A549 (cell line): Measurements from ENCODE around the gene CDYL2. TPM values are rescaled to one million over a fixed set of nuclear protein-coding genes. Genes with fewer than 3 reads are reported as not detected.

Experiments
- ATAC-seq, 2 experiments: fragments of 200-7000 bp in 1 of 2; fragments of >200 bp in 1 of 2; cut with Nextera tagmentation in 1 of 2; cut with Tn5 transposase in 1 of 2; 3 replicates each; pipeline versions ENCODE4 v1.8.0 to v1.9.1; 2018 to 2020; ENCODE audit warnings: mild to moderate bottlenecking in 1 of 2, moderate library complexity in 1 of 2
- CTCF ChIA-PET: fragments of 300-600 bp; sonication (Branson Sonifier 250); formaldehyde crosslinking; extraction: SDS; loops from one replicate; lab custom pipeline; 2021; ENCODE audit warnings: antibody characterized with exemption, inconsistent platforms; lab: Yijun Ruan, JAX
- POLR2A ChIA-PET: fragments of 350-600 bp; formaldehyde crosslinking; extraction: SDS; loops from one replicate; lab custom pipeline; 2021; ENCODE audit warnings: antibody characterized with exemption, inconsistent platforms; lab: Yijun Ruan, JAX
- DNase-seq, 2 experiments: peaks; one replicate each; pipeline versions ENCODE4 v3.0.0 to v3.0.0-alpha.2; 2011 to 2016; ENCODE audit warnings: low read depth in 1 of 2, low spot score in 1 of 2
- FAIRE-seq: peaks from 2 replicates; lab custom pipeline; 2011; peaks lifted over from hg19 to GRCh38; lab: Jason Lieb, UNC
- H3K27ac ChIP-seq, 2 experiments: fragments of >200 bp; sonication (Bioruptor Twin); formaldehyde crosslinking; 3 replicates each; pipeline ENCODE4 v1.5.1; 2016 to 2017
- H3K4me1 ChIP-seq: fragments of >200 bp; sonication (Bioruptor Twin); formaldehyde crosslinking; 3 replicates; pipeline ENCODE4 v1.6.1; 2016
- H3K4me2 ChIP-seq: fragments of >200 bp; sonication (Bioruptor Twin); formaldehyde crosslinking; 3 replicates; pipeline ENCODE4 v1.6.1; 2016
- H3K4me3 ChIP-seq: fragments of >200 bp; sonication (Bioruptor Twin); formaldehyde crosslinking; 3 replicates; pipeline ENCODE4 v1.5.1; 2016
- H3K9me3 ChIP-seq: fragments of >200 bp; sonication (Bioruptor Twin); formaldehyde crosslinking; 3 replicates; pipeline ENCODE4 v1.6.1; 2016
- ATOH8 ChIP-seq: fragments of 250-450 bp; sonication (Bioruptor Pico); IDR thresholded peaks from 2 replicates; pipeline ENCODE4 v1.5.0; 2020; ENCODE audit warnings: low read depth, mild to moderate bottlenecking, moderate library complexity
- BCL3 ChIP-seq: fragments of >200 bp; sonication (Bioruptor Twin); formaldehyde crosslinking; IDR thresholded peaks from 3 replicates; pipeline ENCODE4 v1.6.1; 2016
- BHLHE40 ChIP-seq: IDR thresholded peaks from 2 replicates; pipeline ENCODE4 v1.6.1; 2012; ENCODE audit warnings: low read depth, low read length, inconsistent platforms
- CBX2 ChIP-seq: fragments of 200-600 bp; sonication (generic); IDR thresholded peaks from 2 replicates; pipeline ENCODE4 v1.6.1; 2016; ENCODE audit warnings: low read depth, mild to moderate bottlenecking, borderline replicate concordance
- CEBPB ChIP-seq, 2 experiments: fragments of >200 bp in 1 of 2; sonication (Bioruptor Twin) in 1 of 2; formaldehyde crosslinking in 1 of 2; IDR thresholded peaks; 2 replicates each; pipeline ENCODE4 v1.6.1; 2012 to 2016
- EHF ChIP-seq: fragments of 250-450 bp; sonication (Bioruptor Pico); IDR thresholded peaks from 2 replicates; pipeline ENCODE4 v1.5.0; 2020; ENCODE audit warnings: mild to moderate bottlenecking
- EP300 ChIP-seq, 2 experiments: fragments of >200 bp; sonication (Bioruptor Twin); formaldehyde crosslinking; IDR thresholded peaks; 2 replicates in 1 of 2; 3 replicates in 1 of 2; pipeline ENCODE4 v1.6.1; 2016 to 2017
- ESRRA ChIP-seq: fragments of 150-350 bp; IDR thresholded peaks from 2 replicates; pipeline ENCODE4 v1.6.1; 2014; ENCODE audit warnings: mild to moderate bottlenecking, low read length, borderline replicate concordance
- FOSB ChIP-seq: fragments of 250-450 bp; sonication (Bioruptor Pico); IDR thresholded peaks from 2 replicates; pipeline ENCODE4 v1.5.0; 2020; ENCODE audit warnings: mild to moderate bottlenecking, moderate library complexity
- FOSL2 ChIP-seq, 2 experiments: fragments of 450-650 bp in 1 of 2; fragments of >200 bp in 1 of 2; sonication (Bioruptor Twin) in 1 of 2; formaldehyde crosslinking; IDR thresholded peaks; 2 replicates each; pipeline versions ENCODE4 v1.5.0 to v1.6.1; 2016 to 2020; ENCODE audit warnings: mild to moderate bottlenecking in 1 of 2, moderate library complexity in 1 of 2
- HDAC2 ChIP-seq: fragments of 200-600 bp; sonication (generic); IDR thresholded peaks from 2 replicates; pipeline ENCODE4 v1.6.1; 2016
- HOXB13 ChIP-seq: fragments of 250-450 bp; sonication (Bioruptor Pico); IDR thresholded peaks from 2 replicates; pipeline ENCODE4 v1.5.0; 2020; ENCODE audit warnings: low read depth, mild to moderate bottlenecking, moderate library complexity
- HOXB5 ChIP-seq: fragments of 250-450 bp; sonication (Bioruptor Pico); IDR thresholded peaks from 2 replicates; pipeline ENCODE4 v1.5.0; 2020; ENCODE audit warnings: mild to moderate bottlenecking, moderate library complexity
- KDM1A ChIP-seq: fragments of 200-600 bp; sonication (generic); IDR thresholded peaks from 2 replicates; pipeline ENCODE4 v1.6.1; 2016; ENCODE audit warnings: low read depth, mild to moderate bottlenecking
- KDM5A ChIP-seq: fragments of 200-600 bp; sonication (generic); IDR thresholded peaks from 2 replicates; pipeline ENCODE4 v1.6.1; 2016; ENCODE audit warnings: antibody characterized with exemption, mild to moderate bottlenecking
- MAFK ChIP-seq: fragments of 450-650 bp; IDR thresholded peaks from 2 replicates; pipeline ENCODE4 v1.6.1; 2014; ENCODE audit not compliant: partially characterized antibody
- MYC ChIP-seq: IDR thresholded peaks from 2 replicates; pipeline ENCODE4 v1.6.1; 2012; ENCODE audit warnings: mild to moderate bottlenecking, inconsistent platforms, low read length, improper control_type of control experiment, borderline replicate concordance
- PBX3 ChIP-seq: IDR thresholded peaks from 2 replicates; pipeline ENCODE4 v1.6.1; 2012
- PHF8 ChIP-seq: fragments of 200-600 bp; sonication (generic); IDR thresholded peaks from 2 replicates; pipeline ENCODE4 v1.6.1; 2016; ENCODE audit warnings: low read depth, mild to moderate bottlenecking, antibody characterized with exemption, moderate library complexity, borderline replicate concordance
- RCOR1 ChIP-seq: fragments of 150-350 bp; IDR thresholded peaks from 2 replicates; pipeline ENCODE4 v1.6.1; 2014; ENCODE audit warnings: antibody characterized with exemption, low read length, low read depth
- SREBF2 ChIP-seq: fragments of 450-650 bp; IDR thresholded peaks from 2 replicates; pipeline ENCODE4 v1.6.1; 2014; ENCODE audit warnings: mild to moderate bottlenecking, moderate library complexity
- TP53 ChIP-seq: fragments of 250-450 bp; sonication (Bioruptor Pico); IDR thresholded peaks from 2 replicates; pipeline ENCODE4 v1.5.0; 2021; ENCODE audit warnings: mild to moderate bottlenecking, moderate library complexity
- ZC3H11A ChIP-seq: fragments of 450-650 bp; IDR thresholded peaks from 2 replicates; pipeline ENCODE4 v1.6.1; 2014; ENCODE audit warnings: antibody characterized with exemption, mild to moderate bottlenecking
- ZNF302 ChIP-seq: fragments of 250-450 bp; sonication (Bioruptor Pico); IDR thresholded peaks from 2 replicates; pipeline ENCODE4 v1.9.0; 2021; ENCODE audit warnings: inconsistent platforms, mild to moderate bottlenecking, moderate library complexity
- ZSCAN20 ChIP-seq: fragments of 250-450 bp; sonication (Bioruptor Pico); IDR thresholded peaks from 2 replicates; pipeline ENCODE4 v1.8.0; 2022; ENCODE audit warnings: mild to moderate bottlenecking, moderate library complexity
- WGBS: methylation state at CpG from one replicate; pipeline ENCODE4 v1.1.6; 2017; ENCODE audit errors: missing lambda C conversion rate; 5-methylcytosine and 5-hydroxymethylcytosine counted together
- polyA plus RNA-seq, 4 experiments: library from polyadenylated mRNA; depleted of rRNA in 3 of 4; stranded (reverse); fragments of >200 nt; fragmentation: RNase III in 1 of 4; extraction: RNeasy Plus Mini Kit Qiagen cat#74134 plus additional on column Dnase treatment in 1 of 4; gene quantifications; 2 replicates in 3 of 4; 3 replicates in 1 of 4; pipeline ENCODE4 v1.2.3, GENCODE V29; 2011 to 2017
- TF ChIP-seq, protein P1 (sequence below): fragments of 450-650 bp; IDR thresholded peaks from 2 replicates; pipeline ENCODE4 v1.6.1; 2014; ENCODE audit warnings: antibody characterized with exemption
- TF ChIP-seq, protein P2 (sequence below): fragments of 150-350 bp; IDR thresholded peaks from 2 replicates; pipeline ENCODE4 v1.6.1; 2014; ENCODE audit warnings: low read depth, mild to moderate bottlenecking, low read length
- TF ChIP-seq, protein P3 (sequence below): fragments of >200 bp; sonication (Bioruptor Twin); formaldehyde crosslinking; IDR thresholded peaks from 2 replicates; pipeline ENCODE4 v1.6.1; 2016
- TF ChIP-seq, protein P4 (sequence below): IDR thresholded peaks from 2 replicates; pipeline ENCODE4 v1.6.1; 2012

The CDYL2 gene
- polyA plus RNA-seq, 2 of the 4 experiments (the other 2 are of a cell fraction): 0.05 to 0.10 TPM

- POLR2A ChIA-PET: no interaction called here
- FAIRE-seq (no peak), ATAC-seq (no peak), DNase-seq (no peak)
- no peak overlapping the region for H3K4me3 ChIP-seq
- CTCF ChIA-PET: no interaction called here
- TF ChIP-seq MAFK: no peak
- TF ChIP-seq, protein P1, sequence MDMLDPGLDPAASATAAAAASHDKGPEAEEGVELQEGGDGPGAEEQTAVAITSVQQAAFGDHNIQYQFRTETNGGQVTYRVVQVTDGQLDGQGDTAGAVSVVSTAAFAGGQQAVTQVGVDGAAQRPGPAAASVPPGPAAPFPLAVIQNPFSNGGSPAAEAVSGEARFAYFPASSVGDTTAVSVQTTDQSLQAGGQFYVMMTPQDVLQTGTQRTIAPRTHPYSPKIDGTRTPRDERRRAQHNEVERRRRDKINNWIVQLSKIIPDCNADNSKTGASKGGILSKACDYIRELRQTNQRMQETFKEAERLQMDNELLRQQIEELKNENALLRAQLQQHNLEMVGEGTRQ: no peak
- TF ChIP-seq, protein P2, sequence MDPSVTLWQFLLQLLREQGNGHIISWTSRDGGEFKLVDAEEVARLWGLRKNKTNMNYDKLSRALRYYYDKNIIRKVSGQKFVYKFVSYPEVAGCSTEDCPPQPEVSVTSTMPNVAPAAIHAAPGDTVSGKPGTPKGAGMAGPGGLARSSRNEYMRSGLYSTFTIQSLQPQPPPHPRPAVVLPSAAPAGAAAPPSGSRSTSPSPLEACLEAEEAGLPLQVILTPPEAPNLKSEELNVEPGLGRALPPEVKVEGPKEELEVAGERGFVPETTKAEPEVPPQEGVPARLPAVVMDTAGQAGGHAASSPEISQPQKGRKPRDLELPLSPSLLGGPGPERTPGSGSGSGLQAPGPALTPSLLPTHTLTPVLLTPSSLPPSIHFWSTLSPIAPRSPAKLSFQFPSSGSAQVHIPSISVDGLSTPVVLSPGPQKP: no peak
- no peak for TF ChIP-seq MYC
- no peak for TF ChIP-seq HDAC2
- no peak for TF ChIP-seq PHF8
- no peak for TF ChIP-seq BCL3
- TF ChIP-seq ESRRA: no peak
- TF ChIP-seq ATOH8 (CRISPR knock-in tag): no peak
- TF ChIP-seq FOSL2 (IDR thresholded peaks at IDR 0.05): no peak
- no peak for TF ChIP-seq FOSL2 (CRISPR knock-in tag; IDR thresholded peaks at IDR 0.05)
- TF ChIP-seq, protein P3, sequence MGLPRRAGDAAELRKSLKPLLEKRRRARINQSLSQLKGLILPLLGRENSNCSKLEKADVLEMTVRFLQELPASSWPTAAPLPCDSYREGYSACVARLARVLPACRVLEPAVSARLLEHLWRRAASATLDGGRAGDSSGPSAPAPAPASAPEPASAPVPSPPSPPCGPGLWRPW: no peak
- no peak for TF ChIP-seq KDM5A
- peaks cover 2% of the 10 kb centered on the region; the same call in 1 of the 3 replicates for H3K9me3 ChIP-seq
- H3K4me2 ChIP-seq: no peak overlapping the region
- H3K27ac ChIP-seq: no peak overlapping the region
- no peaks in the 10 kb centered on the region for H3K4me1 ChIP-seq
These were observed 36.8 kb upstream of the CDYL2 start for GRCh38 chr16:80841231-80841630.

GRCh38 chr16:80837533-80838147, 33.2 kb upstream of the CDYL2 start:
- H3K4me1 ChIP-seq: no peaks in the 10 kb centered on the region
- H3K4me3 ChIP-seq: no peak overlapping the region
- WGBS: 57% methylated on average over 9 of the region's 9 CpGs

More at GRCh38 chr16:80837533-80838147, 33.2 kb upstream of the CDYL2 start:
- H3K4me2 ChIP-seq: no peak overlapping the region
- H3K9me3 ChIP-seq: peaks cover 2% of the 10 kb centered on the region; the same call in 1 of the 3 replicates
- POLR2A ChIA-PET: no interaction called here
- ATAC-seq (no peak), FAIRE-seq (no peak), DNase-seq (no peak)
- TF ChIP-seq RCOR1 (no peak), ZSCAN20 (CRISPR knock-in tag) (no peak), BCL3 (no peak), MYC (no peak), ZNF302 (CRISPR knock-in tag) (no peak), SREBF2 (no peak), HOXB5 (CRISPR knock-in tag) (no peak), EP300 (IDR thresholded peaks at IDR 0.05) (no peak), ZC3H11A (no peak), PBX3 (no peak), KDM1A (no peak), MAFK (no peak), TP53 (CRISPR knock-in tag) (no peak), BHLHE40 (no peak), CBX2 (no peak), HOXB13 (CRISPR knock-in tag) (no peak), CEBPB (IDR thresholded peaks at IDR 0.05) (no peak), EHF (CRISPR knock-in tag) (no peak), FOSB (CRISPR knock-in tag) (no peak)
- TF ChIP-seq, protein P4, sequence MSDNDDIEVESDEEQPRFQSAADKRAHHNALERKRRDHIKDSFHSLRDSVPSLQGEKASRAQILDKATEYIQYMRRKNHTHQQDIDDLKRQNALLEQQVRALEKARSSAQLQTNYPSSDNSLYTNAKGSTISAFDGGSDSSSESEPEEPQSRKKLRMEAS: no peak
- no peak overlapping the region for H3K27ac ChIP-seq
- CTCF ChIA-PET: interaction anchor here (0.6 to 1.6 kb wide), 3 partner anchors 11 to 1235 kb away, joined by 3 to 4 read pairs (median 3); no protein-coding TSS in a partner anchor
